Measurements from ENCODE around the gene NCBP2L.
"Not testable (repeated sequence)": the region's sequence is repeated elsewhere in the genome, so short reads cannot be mapped to it uniquely, and the experiment has no call there.

NCBP2L gene

DNA sequence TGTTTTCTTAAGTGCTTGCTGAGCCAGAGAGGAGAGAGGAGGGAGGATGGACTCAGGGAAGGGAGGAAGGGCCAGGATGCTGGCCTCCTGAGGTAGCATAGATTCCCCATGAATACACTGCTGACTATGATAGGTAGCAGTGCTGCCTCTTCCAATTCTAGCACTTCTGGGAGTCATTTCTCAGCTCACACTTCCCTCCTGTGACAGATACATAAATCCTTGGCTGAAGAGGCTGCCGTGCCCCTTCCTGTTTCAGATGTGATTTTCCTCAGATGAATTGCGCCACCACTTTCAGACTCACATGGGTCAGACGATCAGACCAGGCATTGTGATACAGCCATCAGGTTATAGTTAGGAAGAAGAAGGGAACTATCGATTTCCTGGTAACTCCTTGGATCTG lies 24.3 kb upstream of the NCBP2L start:
- DNase-seq, result no peak

DNA sequence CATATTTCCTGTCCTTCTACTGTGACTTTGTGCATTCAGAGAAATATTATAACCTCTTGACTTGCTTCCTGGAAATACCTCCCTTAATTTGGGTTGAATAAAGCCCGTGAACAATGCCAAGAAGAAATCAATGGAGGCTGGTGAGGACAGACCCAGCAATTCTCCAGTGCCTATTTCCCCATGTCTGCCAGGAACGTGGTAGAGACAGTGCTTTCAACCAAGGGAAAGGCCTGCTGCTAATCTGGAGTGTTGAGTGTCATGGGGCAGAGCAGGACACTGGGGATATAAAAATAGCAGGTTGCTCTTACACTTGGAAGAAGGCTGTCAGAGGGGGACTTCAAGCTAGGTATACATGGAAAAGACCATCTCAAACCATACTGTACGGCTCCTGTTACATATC lies 21.8 kb upstream of the NCBP2L start:
- no peak for DNase-seq

DNA sequence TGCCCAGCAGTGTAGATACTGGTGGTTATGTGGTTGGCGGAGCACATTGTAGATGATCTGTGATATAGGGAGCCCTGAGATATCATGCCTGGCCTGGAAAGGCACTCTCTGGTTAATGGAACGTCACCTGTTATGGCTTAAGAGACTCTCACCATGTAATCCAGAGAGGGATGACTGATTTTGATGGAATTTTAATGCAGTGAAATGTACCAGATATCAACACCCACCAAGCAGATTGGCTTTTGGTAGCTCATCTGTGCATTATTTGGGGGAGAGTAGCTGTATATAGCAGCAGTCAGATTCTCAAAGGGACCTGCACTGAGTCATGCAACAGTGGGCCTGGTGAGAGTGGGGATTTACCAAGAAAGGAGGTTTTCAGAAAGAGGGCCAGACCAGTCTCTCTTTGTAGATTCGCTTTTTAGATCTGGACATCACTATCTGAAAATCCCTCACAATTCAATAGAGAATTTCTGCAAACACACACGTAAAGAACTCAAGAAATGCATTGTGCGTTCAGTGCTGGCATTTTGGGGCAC lies 19.2 kb upstream of the NCBP2L start:
- no peak for DNase-seq

DNA sequence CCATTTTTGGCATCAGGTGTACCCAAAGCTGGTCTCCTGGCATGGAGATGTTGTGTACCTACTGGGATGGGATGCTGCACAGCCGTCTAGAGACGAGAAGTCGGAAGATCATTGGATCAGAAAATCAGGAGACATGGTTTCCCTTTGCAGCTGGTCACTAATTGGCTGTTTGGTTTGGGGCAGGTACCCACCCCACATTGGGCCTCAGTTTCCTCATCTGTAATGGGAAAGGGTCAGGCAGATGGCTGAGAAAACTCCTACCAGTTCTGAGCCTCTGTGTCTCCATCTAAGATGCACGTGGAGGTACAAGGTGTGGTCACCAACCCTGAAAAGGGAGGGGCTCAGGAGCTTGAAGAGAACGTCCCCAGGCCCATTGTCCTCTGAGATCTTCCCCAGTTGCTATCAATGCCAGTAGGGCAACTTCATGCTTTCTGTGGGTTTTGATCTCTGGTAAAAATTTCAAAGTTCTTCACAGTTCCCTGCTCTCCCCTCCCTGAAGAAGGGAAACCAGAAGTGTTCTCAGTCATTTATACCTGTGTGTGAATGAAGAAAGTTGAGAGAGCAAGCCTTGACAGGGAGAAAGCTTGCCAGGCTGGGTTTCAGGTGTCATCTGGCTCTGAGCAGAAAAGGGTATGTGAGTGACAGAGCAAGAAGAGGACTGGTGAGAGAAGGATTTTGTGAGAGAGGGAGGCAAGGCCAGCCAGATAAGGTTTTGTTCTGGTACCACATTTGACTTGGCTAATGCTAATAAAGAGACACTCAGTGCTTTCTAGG lies 17.0 kb upstream of the NCBP2L start:
- no peak for DNase-seq

DNA sequence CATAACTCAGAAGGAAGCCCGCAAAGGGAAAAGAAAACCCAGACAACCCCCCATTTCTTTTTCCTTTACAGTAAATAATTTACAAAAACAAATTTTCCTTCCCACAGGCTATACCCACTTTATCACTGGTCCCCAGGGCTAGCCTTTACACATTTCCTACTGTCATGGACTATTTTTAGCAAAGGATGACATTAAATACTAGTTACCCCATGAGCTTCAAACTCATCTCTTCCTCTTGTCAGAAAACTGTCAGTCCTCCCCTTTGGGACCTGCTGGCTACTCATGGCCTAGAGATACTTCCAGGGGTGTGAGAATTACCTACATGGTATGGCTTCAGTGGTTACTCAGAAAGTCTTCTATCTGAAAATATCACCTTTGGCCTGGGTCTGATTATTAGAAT lies 13.9 kb upstream of the NCBP2L start:
- no peak for DNase-seq

DNA sequence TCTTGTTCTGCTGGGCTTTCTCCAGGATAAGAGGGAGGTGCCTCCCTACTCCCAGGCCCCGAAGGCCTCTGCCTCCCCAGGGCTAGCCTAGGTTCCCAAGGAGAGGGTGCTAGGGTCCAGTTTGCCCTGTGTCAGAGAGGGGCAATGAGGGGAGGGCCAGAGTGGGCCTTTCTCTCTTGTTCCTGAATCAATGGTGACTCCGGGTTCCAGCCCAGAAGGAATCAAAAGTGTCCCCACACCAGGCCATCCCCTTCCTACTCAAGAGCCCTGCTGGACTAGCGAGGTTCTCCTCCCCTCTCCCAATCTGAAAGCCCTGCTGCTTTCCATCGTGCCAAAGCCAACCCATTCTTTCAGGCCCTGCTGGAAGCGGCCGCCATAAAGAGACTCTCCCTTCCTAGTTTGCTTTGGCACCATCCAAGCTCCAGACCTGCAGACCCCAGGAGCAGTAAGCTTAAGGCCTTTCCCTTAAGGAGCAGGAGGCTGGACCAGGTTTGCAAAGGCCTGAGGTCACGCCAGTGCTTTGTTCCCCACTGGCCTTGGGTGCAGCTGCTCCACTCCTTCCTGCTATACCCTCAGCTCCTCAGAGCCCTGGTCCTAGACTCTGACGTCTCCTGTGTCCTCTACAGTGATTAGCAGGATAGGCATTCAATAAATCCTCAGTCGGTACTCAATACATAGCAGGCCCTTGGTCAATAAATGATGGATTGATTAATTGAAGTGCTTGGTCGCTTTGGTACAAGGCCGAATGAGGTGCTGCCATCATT lies 12.5 kb upstream of the NCBP2L start:
- no peak for DNase-seq

DNA sequence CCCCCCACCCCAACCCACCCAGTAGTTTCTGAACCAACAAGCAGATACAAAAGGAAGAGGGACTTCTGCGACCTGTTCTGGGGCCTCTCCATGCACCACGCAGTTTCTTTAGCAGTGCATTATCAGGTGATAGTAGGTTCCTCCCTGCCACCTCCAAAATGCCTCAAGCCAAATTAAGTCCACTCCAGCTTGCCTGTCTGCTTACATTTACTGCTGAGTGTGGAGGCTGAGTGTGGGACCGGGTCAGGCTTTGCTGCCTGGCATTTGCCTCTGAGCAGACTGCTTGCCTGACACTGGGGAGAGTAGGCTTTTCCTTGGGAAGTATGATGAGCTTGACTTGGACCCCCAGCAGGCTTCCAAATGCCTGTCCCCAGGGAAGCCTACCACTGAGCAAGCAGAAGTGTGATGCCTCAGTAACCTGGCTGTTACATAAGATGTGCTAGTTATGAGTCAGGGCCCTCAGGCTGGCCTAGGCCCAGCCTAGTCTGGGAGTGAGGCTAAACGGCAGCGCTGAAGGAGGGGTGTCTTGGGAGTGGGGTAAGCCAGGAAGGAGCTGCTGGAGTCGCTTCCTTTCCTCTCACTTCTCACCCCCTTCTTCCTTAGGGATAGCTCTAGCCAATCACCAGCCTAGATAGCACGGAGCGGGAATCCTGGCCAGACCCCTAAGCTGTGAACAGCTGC lies 10.9 kb upstream of the NCBP2L start:
- DNase-seq, result no peak

DNA sequence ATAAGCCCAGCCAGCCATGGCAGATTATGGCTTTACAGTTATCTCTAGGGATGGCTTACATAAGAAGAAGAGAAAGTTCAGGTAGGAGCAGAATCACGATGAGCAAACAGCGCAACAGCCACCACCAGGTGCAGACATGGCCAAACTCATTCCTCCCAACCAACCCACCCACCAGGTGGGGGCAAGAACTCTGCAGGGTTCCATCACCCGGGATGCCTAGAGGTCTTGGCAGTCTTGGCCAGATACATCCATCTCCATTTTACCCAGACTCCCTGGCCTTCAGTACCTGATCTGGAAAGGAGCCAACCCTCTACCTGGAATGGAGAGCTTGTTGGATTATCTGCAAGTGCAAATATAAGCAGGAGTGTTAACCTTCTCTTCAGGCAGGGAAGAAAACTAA lies 9.5 kb upstream of the NCBP2L start:
- no peak for DNase-seq

DNA sequence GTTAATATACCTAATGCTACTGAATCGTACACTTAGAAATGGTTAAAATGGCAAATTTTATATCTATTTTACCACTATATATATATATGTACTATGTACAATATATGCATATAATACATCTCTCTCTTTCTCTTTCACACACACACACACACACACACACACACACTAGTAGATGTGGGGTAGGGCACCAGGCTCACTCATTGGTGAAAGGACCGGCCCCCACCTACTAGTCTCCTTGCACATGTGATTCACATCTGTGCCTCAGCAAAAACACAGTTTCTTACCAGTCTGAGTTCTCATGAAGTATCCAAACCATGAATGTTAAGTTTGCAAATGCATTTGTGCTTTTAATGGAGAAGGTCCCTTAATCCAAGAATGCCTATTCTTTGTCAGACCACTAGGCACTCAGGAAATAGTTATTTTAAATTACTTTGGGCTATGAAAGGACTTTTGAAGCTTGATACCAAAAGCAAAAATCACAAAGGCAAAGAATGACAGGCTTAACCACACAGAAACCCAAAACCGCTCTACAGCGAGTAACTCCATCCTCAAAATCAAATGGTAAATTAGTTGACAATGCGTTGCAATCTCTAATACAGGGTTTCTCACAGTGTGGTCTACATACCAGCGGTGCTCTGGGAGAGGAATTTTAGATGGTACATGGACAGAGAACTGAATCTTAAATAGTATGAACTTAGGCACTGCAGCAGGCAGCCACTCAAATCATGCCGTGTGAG lies 7.8 kb upstream of the NCBP2L start:
- DNase-seq, result no peak

DNA sequence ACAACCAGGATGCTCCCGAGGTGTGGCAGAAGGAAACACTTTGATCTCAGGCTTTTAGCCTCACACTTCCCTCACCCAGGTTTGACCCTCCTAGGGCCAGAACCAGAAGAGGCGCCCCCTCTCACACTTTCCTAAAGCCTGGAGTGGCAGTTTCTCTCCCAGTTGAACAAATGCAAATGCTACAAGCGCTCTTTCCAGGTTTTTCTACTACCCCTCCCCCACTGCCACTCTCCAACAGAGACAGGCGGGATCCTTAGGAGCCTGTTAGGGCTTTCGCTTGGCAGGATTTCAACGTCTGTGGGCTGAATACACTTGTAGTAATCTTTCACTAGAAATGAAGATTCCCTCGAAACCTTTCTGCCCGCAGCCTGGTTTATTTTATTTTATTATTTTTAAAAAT lies 4.3 kb upstream of the NCBP2L start:
- no peak for DNase-seq

DNA sequence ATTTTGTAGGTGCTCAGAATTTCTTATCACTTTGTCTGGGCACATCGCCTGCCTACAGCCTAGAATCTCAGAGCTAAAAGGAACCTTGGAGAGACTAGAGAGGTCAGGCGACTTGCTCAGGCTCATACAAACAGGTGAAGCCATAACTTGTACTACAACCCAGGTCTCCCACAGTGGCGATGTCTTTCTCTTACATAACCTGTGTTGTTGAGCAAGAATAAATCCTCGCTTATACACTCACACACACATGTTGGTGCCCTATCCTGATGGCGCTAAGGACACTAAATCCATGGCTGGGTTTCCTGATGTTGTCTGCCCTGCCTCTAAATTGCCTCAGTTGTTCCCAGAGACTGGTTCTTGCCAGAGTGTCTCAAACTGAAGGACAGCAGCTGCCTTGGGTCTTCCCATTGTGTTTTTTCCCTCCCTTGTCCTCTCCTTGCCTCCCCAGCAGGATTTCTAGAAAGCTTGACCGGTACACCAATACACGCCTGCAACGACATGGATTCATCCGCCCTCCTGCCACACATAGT lies 3.6 kb upstream of the NCBP2L start:
- no peak for DNase-seq

DNA sequence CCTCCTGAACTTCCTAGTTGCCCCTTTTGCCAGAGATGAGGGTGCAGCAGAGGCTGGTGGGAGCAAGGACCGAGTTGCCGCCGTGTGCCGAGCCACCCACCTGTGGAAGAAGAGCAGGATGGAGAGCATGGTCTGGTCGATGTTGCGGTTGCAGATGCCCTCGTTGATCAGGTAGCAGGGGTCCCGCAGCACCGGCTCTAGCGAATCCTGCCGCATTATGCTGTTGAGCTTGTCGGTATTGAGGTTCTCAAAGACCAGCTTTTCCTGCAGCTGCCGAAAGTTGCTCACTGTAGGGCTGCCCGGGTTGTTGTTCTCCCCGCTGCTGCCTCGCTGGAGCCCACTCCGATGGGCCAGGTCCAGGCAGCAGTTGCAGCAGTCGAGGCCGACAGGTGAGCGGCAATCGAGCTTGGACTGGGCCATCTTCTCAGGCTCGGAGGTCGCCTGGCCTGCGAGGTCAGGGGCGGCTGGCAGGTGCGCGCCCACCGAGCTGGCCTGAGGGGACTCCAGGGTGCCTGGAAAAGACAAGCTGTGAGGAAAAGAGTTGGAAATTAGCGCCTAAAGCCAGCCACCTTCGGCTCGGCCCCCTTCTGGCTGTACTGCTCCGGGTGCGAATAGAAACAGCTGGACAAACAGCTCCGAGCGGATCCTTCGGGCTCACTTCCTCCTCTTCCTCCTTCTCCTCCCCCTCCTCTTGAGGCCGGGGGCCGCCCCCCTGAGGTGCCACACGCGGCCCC lies 2.4 kb upstream of the NCBP2L start:
- no peak for DNase-seq

DNA sequence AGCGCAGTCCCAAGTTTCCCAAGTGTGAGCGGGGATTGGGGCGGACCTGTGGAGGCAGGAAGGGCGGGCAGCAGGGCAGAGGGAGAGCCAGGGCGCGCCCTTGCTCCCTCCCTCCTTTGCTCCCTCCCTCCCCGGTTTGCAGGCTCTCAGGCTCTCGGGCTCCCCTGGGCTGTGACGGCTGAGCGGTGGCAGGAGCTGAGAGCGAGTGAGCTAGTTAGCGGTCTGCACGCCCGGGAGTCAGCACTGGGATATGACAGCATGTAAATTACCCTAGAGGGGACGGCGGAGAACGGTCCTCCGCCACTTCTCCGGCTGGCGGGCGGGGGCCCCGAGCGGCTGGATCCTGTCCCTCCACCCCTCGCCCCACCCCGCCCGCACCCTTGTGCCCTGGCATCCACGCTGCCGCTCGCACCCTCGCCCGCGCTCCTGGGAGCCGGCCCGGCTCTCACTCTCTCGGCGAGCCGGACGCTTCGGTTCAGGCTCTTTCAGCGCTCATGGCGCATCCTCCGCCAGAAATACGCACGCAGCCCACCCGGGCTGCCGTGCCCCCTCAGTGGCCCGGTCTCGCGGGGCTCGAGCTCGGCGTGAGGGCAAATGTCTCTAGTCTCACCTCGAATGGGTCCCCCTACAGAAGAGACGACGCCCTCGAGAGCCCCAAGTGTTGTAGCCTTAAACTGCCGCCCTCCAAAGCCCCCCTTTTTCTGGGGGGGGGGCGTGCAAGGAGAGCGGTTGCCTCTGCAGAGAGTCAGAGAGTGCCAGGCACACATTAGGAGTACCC lies 1.6 kb upstream of the NCBP2L start, which contains the start of gene TSC22D3:
TSS of gene TSC22D3 (minus strand) at position 54 of the 778 bp plus-strand sequence. CDS start 368 bp downstream, outside the sequence.
- peak; percentile 56 for DNase-seq

DNA sequence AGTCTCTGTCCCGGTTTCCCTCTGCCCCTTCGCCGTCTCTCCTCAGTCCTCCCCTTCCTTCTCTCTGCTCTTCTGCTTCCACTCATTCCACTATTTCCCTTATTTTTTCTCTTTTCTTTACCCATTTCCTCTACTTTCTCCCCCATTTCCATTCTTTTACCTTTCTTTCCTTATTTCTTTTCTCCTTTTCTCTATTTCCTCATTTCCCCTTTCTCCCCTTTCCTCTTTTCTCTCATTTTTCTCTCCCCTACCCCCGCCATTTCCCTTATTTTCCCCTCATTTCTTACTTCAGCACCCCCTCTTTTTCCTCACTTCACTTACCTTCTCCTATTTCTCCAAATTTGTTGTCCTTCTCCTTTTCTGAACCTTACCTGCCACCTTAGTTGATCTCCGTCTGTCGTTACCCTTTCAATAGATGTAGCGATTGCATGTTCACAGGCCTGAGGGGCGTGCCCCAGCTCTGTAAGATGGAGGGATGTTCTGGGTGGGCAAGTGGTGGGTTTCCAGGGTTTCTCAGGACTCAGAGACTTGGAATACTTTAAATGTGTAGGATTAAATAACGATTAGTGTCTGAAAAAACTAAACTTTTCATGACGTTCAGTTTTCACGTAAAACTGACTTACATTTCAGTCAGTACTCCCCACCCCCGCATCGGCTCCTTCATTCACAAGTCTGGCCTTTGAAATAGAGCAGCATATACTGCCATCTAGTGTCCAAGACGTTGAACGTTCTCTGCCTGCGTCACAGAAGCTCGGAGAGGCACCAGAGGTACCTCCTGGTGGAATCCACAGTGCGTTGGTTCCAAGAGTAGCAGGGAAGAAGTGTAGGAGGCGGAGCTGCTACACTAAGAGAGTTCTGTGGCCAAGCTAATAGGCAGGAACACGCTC lies 641 bp upstream of the NCBP2L start:
- DNase-seq, result peak; percentile 74

DNA sequence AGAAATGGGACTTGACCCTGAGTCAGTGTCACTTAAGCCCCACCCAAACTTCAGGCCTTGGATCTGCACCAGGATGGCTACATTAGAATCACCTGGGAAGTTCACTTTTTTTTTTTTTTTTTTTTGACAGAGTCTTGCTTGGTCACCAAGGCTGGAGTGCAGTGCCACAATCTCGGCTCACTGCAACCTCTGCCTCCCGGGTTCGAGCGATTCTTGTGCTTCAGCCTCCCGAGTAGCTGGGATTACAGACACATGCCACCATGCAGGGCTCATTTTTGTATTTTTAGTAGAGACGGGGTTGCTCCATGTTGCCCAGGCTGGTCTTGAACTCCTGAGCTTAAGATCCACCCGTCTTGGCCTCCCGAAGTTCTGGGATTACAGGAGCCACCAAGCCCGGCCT lies 3.0 kb downstream of the NCBP2L start:
- no peak for DNase-seq

DNA sequence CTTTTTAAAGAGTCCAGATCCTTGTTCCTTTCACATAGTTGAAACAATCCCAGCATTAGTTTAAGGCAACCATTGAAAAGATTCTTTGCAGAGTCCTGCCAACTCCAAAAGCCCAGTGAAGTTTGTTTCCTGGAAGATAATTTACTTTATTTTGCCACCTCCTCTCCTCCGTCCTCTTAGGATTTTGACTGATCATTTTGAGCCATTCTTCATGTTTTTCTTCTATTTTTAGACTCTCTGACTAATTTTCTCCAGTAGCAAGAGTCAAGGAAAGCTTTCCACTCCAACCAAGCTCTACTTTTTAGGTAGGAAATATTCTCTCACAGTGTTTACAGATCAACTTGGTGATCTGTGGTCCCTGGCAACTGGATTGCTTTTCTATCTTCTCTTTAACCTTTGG lies 10.3 kb downstream of the NCBP2L start:
- DNase-seq, result no peak

DNA sequence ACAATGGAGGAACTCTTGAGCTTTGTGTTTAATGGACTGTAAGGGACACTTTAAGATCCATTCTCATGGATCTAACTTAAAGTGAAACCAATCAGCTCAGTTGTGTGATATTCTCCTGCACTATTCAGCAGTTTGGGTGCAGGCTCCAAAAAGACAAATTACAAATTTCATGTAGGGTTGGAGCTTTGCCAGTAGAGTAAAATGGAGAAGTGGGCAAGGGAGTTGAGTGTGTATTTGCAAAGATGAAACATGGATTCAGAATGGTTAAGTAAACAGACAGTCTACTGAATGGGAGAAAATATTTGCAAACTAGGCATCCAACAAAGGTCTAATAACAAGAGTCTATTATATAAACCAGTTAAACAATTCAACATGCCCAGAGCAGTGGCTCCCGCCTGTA lies 26.9 kb downstream of the NCBP2L start:
- peak; percentile 76 for DNase-seq

DNA sequence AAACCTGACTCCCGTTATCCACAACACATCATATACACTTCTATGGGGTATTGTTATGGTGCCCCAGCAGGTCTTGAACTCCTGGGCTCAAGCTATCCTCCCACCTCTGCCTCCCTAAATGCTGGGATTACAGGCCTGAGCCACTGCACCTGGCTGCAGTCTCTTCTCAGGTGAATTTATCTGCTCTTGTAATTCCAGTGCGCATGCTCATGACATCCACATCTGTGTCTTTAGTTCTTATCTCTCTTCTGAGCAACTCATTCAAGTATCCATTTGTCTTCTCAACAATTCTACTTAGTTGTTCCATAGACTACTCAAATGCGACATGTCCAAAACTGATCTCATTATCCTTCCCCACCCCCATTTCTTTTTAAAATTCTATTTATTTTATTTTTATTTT lies 27.6 kb downstream of the NCBP2L start:
- no peak for DNase-seq

DNA sequence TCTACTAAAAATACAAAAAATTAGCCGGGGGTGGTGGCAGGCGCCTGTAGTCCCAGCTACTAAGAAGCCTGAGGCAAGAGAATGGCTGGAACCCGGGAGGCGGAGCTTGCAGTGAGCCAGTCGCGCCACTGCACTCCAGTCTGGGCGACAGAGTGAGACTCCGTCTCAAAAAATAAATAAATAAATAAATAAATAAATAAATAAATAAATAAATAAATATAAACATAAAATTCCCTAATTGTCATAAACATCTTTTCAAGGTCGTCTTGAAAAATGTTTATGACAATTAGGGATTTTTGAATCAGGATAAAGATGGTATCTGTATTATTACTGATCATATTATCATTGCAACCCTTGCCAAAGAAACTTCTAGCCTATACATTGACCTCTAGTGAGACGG lies 32.5 kb downstream of the NCBP2L start:
- DNase-seq, result not testable (repeated sequence)
